Vagina (tissue), 2 donors: ENCODE results near the gene OR56A3. TPM values are rescaled to one million over a fixed set of nuclear protein-coding genes. Genes with fewer than 3 reads are reported as not detected.

Experiments
- DNase-seq, 2 donors: peaks; one replicate each; pipeline ENCODE4 v3.0.0-alpha.2; 2017; ENCODE audit errors: extremely low spot score in 2 of 2
- H3K27ac ChIP-seq: fragments of 200-600 bp; sonication (generic); one replicate; pipeline ENCODE4 v1.5.1; 2019
- H3K27me3 ChIP-seq: fragments of 200-600 bp; sonication (generic); one replicate; pipeline ENCODE4 v1.5.1; 2019
- H3K36me3 ChIP-seq, 2 donors: fragments of 200-600 bp; sonication (generic); one replicate each; pipeline ENCODE4 v1.5.1; 2017 to 2019
- H3K4me1 ChIP-seq: fragments of 200-600 bp; sonication (generic); one replicate; pipeline ENCODE4 v1.5.1; 2019
- H3K4me3 ChIP-seq, 2 donors: fragments of 200-600 bp; sonication (generic); 1 replicate in 1 of 2; 2 replicates in 1 of 2; pipeline ENCODE4 v1.5.1; 2016 to 2019
- H3K9me3 ChIP-seq: fragments of 200-600 bp; sonication (generic); one replicate; pipeline ENCODE4 v1.5.1; 2019
- POLR2A ChIP-seq, 2 donors: fragments of 450-650 bp; IDR thresholded peaks; one replicate each; pipeline ENCODE4 v1.6.1; 2017; ENCODE audit warnings: antibody characterized with exemption in 2 of 2, mild to moderate bottlenecking in 2 of 2, moderate library complexity in 2 of 2
- POLR2AphosphoS5 ChIP-seq, 2 donors: sonication (generic); formaldehyde crosslinking; IDR thresholded peaks; one replicate each; pipeline ENCODE4 v1.9.0; 2017; ENCODE audit warnings: antibody characterized with exemption in 2 of 2, mild to moderate bottlenecking in 2 of 2, low read depth in 1 of 2; ENCODE audit not compliant: insufficient read depth in 1 of 2
- intact Hi-C: fragments of 100-400 bp; cut with DNase I; formaldehyde crosslinking; loops from one replicate; pipeline ENCODE4 v1.15.1; 2023
- total RNA-seq: library from RNA; depleted of rRNA; stranded (reverse); fragments of >200 nt; gene quantifications from one replicate; pipeline ENCODE4 v1.2.3, GENCODE V29; 2016
- TF ChIP-seq, protein P1 (sequence below), 3 experiments: fragments of 450-650 bp in 2 of 3; fragments of 200-600 bp in 1 of 3; sonication (generic) in 1 of 3; IDR thresholded peaks; one replicate each; pipeline ENCODE4 v1.5.1; 2017 to 2019; ENCODE audit warnings: antibody characterized with exemption in 3 of 3, mild to moderate bottlenecking in 2 of 3, moderate library complexity in 2 of 3

The OR56A3 gene
- total RNA-seq, 1 donor from 2014 or later = not detected

DNA sequence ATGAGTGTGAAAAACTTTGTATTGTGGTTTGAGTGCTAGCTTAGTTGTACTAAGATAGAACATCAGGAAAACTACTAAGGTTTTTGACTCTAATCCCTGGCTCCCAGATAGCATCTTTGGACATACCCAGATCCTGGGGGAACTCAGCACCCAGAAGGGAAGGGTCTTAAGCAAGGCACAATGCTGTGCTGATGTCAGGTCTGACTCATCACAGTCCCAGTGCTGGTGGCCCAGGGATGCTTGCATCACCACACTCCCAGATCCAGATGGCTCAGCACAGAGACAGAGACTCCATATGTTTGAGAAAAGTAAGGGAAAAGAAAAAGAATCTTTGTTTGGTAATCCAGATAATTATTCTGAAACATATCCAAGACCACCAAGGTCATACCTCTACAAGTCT lies 18.3 kb upstream of the OR56A3 start:
- no peaks in the 10 kb centered on the region for H3K36me3 ChIP-seq
- no peak for TF ChIP-seq POLR2A (IDR thresholded peaks at IDR 0.05)
- no peak for TF ChIP-seq POLR2AphosphoS5 (IDR thresholded peaks at IDR 0.05; ENCODE audit: insufficient read depth in 1 of 2, low read depth in 1 of 2)
- TF ChIP-seq, protein P1, sequence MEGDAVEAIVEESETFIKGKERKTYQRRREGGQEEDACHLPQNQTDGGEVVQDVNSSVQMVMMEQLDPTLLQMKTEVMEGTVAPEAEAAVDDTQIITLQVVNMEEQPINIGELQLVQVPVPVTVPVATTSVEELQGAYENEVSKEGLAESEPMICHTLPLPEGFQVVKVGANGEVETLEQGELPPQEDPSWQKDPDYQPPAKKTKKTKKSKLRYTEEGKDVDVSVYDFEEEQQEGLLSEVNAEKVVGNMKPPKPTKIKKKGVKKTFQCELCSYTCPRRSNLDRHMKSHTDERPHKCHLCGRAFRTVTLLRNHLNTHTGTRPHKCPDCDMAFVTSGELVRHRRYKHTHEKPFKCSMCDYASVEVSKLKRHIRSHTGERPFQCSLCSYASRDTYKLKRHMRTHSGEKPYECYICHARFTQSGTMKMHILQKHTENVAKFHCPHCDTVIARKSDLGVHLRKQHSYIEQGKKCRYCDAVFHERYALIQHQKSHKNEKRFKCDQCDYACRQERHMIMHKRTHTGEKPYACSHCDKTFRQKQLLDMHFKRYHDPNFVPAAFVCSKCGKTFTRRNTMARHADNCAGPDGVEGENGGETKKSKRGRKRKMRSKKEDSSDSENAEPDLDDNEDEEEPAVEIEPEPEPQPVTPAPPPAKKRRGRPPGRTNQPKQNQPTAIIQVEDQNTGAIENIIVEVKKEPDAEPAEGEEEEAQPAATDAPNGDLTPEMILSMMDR (IDR thresholded peaks at IDR 0.05) = no peak
- no peaks in the 10 kb centered on the region for H3K27me3 ChIP-seq
- H3K4me1 ChIP-seq = no peaks in the 10 kb centered on the region
- H3K27ac ChIP-seq = no peak overlapping the region
- no peak for DNase-seq
- no peaks in the 10 kb centered on the region for H3K9me3 ChIP-seq
- intact Hi-C loops = no loop called here
- H3K4me3 ChIP-seq = no peak overlapping the region

DNA sequence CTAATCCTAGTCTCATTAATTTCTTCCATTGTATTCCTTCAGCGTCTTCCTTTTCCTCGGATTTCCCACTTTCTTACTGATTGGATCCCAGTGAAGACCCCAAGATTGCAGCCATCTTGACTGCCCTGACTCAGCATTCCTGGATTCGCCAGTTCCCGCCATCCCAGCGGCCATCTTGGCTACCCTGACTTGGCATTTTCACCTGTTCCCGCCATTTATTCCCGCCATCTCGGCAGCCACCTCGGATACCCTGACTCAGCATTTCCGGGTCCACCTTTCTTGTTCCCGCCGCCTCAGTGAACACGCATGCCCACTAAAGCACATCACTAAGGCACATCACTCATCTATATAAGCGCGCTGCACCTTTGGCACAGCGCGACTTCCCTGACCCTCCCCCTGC lies 13.8 kb upstream of the OR56A3 start:
- Histone ChIP-seq H3K27me3 (no peaks in the 10 kb centered on the region), H3K4me1 (no peaks in the 10 kb centered on the region), H3K36me3 (no peaks in the 10 kb centered on the region), H3K27ac (no peak overlapping the region), H3K4me3 (no peak overlapping the region), H3K9me3 (no peaks in the 10 kb centered on the region)
- TF ChIP-seq, protein P1 (IDR thresholded peaks at IDR 0.05) = no peak
- TF ChIP-seq POLR2A (IDR thresholded peaks at IDR 0.05) (no peak), POLR2AphosphoS5 (IDR thresholded peaks at IDR 0.05; ENCODE audit: insufficient read depth in 1 of 2, low read depth in 1 of 2) (no peak)
- no peak for DNase-seq
- intact Hi-C loops = no loop called here

DNA sequence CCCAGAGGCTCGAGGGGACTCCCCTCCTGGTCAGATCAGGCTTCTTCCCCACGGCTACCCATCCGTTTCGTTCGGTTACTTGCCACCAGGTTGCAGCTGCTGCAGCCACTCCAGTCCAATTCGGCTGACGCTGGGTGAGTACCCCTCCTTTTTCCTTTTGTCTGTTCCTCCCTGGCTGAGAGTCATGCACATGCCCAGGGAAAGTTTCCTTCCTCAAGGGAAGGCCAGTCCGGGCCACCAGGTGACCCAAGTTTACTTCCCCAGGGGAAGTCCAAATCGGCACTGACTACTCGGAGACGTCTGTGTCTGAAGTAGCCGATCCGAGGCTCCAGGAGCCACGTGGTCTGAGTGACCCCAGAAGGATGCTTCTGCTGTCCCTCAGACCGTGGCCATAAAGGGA lies 13.2 kb upstream of the OR56A3 start:
- intact Hi-C loops = no loop called here
- DNase-seq = no peak
- Histone ChIP-seq H3K9me3 (no peaks in the 10 kb centered on the region), H3K4me1 (no peaks in the 10 kb centered on the region), H3K4me3 (no peak overlapping the region), H3K36me3 (no peaks in the 10 kb centered on the region), H3K27ac (no peak overlapping the region), H3K27me3 (no peaks in the 10 kb centered on the region)
- TF ChIP-seq, protein P1 (IDR thresholded peaks at IDR 0.05) = no peak
- TF ChIP-seq POLR2A (IDR thresholded peaks at IDR 0.05) (no peak), POLR2AphosphoS5 (IDR thresholded peaks at IDR 0.05; ENCODE audit: insufficient read depth in 1 of 2, low read depth in 1 of 2) (no peak)

DNA sequence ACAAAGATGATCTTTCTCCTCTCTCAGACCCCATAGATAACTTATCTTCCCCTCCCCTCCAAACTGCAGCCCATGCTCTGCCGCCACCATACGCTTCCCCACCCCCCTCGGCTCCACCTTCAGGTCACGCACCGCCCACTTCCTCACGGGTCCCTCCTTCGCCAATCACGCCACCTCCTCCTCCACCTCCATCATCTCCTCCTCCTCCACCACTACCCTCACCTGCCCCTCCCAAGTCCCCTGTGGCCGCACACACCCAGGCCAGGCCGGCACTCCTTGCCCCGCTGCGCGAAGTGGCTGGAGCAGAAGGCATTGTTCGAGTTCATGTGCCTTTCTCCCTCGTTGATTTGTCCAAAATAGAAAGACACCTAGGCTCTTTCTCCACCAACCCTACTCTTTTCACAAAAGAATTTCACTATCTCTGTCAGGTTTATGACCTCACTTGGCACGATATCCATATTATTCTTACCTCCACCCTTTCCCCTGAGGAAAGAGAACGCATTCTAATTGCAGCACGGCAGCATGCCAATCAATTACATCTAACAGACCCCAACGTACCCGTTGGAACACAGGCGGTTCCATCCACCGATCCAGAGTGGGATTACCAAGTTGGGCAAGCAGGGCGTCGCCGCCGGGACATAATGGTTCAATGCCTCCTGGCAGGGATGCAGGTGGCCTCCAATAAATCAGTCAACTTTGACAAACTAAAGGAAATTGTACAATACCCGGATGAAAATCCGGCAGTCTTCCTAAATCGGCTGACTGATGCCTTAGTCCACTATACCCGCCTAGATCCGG lies 12.3 kb upstream of the OR56A3 start:
- H3K4me1 ChIP-seq = no peaks in the 10 kb centered on the region

DNA sequence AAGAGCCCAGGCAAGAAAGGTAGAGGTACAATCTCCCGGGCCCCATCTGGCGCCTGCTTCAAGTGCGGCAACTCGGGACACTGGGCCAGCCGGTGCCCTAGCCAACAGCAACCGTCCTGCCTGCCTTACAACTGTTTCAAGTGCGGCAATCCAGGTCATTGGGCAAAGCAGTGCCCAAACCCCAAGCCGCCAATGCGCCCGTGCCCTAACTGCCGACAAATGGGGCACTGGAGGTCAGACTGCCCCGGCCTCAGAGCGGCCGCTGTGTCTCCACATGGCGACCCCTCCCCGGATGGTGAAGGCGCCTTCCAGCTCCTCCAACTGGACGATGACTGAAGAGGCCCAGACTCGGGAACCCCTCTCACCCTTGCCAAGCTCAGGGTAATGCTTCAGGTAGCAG lies 11.4 kb upstream of the OR56A3 start:
- no peak overlapping the region for H3K4me3 ChIP-seq
- H3K36me3 ChIP-seq = no peaks in the 10 kb centered on the region
- H3K27ac ChIP-seq = no peak overlapping the region
- no peaks in the 10 kb centered on the region for H3K4me1 ChIP-seq
- H3K9me3 ChIP-seq = no peaks in the 10 kb centered on the region
- no peak for TF ChIP-seq POLR2AphosphoS5 (IDR thresholded peaks at IDR 0.05; ENCODE audit: insufficient read depth in 1 of 2, low read depth in 1 of 2)
- no peak for TF ChIP-seq POLR2A (IDR thresholded peaks at IDR 0.05)
- TF ChIP-seq, protein P1 (IDR thresholded peaks at IDR 0.05) = no peak
- intact Hi-C loops = no loop called here
- H3K27me3 ChIP-seq = no peaks in the 10 kb centered on the region
- no peak for DNase-seq

More for the DNA sequence above, 12.3 kb upstream of the OR56A3 start:
- no peak overlapping the region for H3K4me3 ChIP-seq
- H3K27ac ChIP-seq = no peak overlapping the region
- no peak for DNase-seq
- no peaks in the 10 kb centered on the region for H3K36me3 ChIP-seq
- TF ChIP-seq, protein P1 (IDR thresholded peaks at IDR 0.05) = no peak
- TF ChIP-seq POLR2A (IDR thresholded peaks at IDR 0.05) = no peak
- TF ChIP-seq POLR2AphosphoS5 (IDR thresholded peaks at IDR 0.05; ENCODE audit: insufficient read depth in 1 of 2, low read depth in 1 of 2) = no peak
- intact Hi-C loops = no loop called here
- H3K9me3 ChIP-seq = no peaks in the 10 kb centered on the region
- H3K27me3 ChIP-seq = no peaks in the 10 kb centered on the region
